ENCODE measurements around the gene KCTD17.

DNA sequence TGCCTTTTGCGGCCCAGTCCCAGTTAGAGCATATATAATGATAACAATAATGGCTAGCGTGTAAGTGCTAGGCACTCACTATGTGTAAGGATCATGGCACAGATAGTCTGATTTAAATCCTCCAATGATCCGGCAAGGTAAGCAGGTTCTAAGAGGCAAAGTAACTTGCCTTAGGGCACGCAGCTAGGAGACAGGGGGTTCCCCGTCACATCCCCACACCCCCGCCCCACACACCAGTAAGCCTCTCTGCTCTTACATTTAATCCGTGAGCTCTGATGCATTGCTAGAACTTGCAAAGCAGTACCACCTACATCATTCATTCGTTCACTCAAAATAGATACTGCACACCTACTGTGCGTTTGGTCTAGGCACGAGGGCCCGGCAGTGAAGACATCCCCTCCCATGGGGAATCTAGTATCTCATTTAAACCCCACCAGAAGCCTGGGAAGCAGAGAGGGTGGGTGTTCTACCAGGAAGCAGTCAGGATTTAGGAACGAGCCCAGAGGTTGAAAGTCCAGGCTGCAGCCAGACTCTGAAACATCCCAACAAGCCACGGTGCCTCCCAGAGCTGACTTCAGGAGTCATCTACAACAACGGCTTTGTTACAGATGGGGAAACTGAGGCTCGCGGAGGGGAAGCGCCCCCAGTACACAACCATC, 37.3 kb downstream of the KCTD17 start:
- TF ChIP-seq CTCF (IDR thresholded peaks at IDR 0.05 in 4 of 5, conservative IDR thresholded peaks at IDR 0.05 in 1 of 5) (no peak), POLR2A (IDR thresholded peaks at IDR 0.05) (no peak)
